Ovary (tissue), 3 donors: Measurements from ENCODE around the gene KRTAP10-9.

Experiments
- POLR2A ChIP-seq: fragments of 450-650 bp; IDR thresholded peaks from one replicate; pipeline ENCODE4 v1.6.1; 2017; ENCODE audit warnings: antibody characterized with exemption, mild to moderate bottlenecking, moderate library complexity
- TF ChIP-seq, protein P1 (sequence below), 3 donors: fragments of 450-650 bp in 2 of 3; fragments of 200-600 bp in 1 of 3; IDR thresholded peaks; one replicate each; pipeline versions ENCODE4 v1.5.1 to v1.8.0; 2016 to 2022; ENCODE audit warnings: antibody characterized with exemption in 3 of 3, mild to moderate bottlenecking in 1 of 3
- donor health status: DM: no; HTN: no; CAD: no.

DNA sequence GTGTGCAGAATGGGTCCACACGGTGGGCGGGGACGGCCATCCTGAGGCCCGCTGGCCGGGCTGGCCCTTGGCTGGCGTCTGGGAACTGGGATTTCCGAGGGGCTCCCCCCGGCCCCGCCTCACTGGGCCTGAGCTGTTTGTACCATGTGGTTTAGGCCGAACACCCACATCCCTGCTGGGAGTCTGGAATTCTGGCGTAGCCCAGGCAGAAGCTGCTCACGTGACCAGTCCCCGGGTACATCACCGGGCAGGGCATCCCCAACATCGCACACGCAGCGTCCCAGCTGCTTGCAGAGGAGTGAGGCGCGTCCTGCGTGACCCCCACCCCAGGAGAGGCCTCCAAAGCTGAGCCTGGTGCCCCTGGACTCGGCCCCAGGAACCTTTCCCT is 24.4 kb upstream of the KRTAP10-9 start:
- TF ChIP-seq, protein P1, sequence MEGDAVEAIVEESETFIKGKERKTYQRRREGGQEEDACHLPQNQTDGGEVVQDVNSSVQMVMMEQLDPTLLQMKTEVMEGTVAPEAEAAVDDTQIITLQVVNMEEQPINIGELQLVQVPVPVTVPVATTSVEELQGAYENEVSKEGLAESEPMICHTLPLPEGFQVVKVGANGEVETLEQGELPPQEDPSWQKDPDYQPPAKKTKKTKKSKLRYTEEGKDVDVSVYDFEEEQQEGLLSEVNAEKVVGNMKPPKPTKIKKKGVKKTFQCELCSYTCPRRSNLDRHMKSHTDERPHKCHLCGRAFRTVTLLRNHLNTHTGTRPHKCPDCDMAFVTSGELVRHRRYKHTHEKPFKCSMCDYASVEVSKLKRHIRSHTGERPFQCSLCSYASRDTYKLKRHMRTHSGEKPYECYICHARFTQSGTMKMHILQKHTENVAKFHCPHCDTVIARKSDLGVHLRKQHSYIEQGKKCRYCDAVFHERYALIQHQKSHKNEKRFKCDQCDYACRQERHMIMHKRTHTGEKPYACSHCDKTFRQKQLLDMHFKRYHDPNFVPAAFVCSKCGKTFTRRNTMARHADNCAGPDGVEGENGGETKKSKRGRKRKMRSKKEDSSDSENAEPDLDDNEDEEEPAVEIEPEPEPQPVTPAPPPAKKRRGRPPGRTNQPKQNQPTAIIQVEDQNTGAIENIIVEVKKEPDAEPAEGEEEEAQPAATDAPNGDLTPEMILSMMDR (IDR thresholded peaks at IDR 0.05): no peak
- TF ChIP-seq POLR2A: no peak
